HEK293 (cell line): ENCODE results near the gene FLYWCH1.
A peak's percentile ranks its signal among the peaks of the same experiment; 100 is the strongest.

ENCODE experiments used
- GLI2 ChIP-seq: fragments of 450-650 bp; formaldehyde crosslinking; IDR thresholded peaks from 2 replicates; pipeline ENCODE4; 2017; ENCODE audit warnings: missing biosample characterization, missing genetic modification characterization, low read depth, borderline replicate concordance
- GLIS2 ChIP-seq: fragments of 450-650 bp; formaldehyde crosslinking; IDR thresholded peaks from 2 replicates; pipeline ENCODE4 v1.5.1; 2016; ENCODE audit warnings: missing biosample characterization, missing genetic modification characterization
- KLF10 ChIP-seq: fragments of 450-650 bp; IDR thresholded peaks from 2 replicates; pipeline ENCODE4 v1.5.1; 2018; ENCODE audit warnings: missing biosample characterization, mild to moderate bottlenecking, missing genetic modification characterization
- KLF16 ChIP-seq: fragments of 450-650 bp; formaldehyde crosslinking; IDR thresholded peaks from 2 replicates; pipeline ENCODE4 v1.5.1; 2017; ENCODE audit warnings: missing biosample characterization, missing genetic modification characterization
- SP3 ChIP-seq: fragments of 450-650 bp; formaldehyde crosslinking; IDR thresholded peaks from 2 replicates; pipeline ENCODE4 v1.5.1; 2016; ENCODE audit warnings: missing biosample characterization, missing genetic modification characterization
- TCF7L2 ChIP-seq: IDR thresholded peaks from 2 replicates; pipeline ENCODE4 v1.6.1; 2011; ENCODE audit warnings: low read depth, mild to moderate bottlenecking, inconsistent platforms, low read length, moderate library complexity, borderline replicate concordance
- YY1 ChIP-seq: fragments of 450-650 bp; formaldehyde crosslinking; IDR thresholded peaks from 2 replicates; pipeline ENCODE4 v1.5.1; 2018; ENCODE audit warnings: missing biosample characterization, missing genetic modification characterization
- ZBTB17 ChIP-seq: fragments of 450-650 bp; formaldehyde crosslinking; IDR thresholded peaks from 2 replicates; pipeline ENCODE4 v1.5.1; 2016; ENCODE audit warnings: missing biosample characterization, missing genetic modification characterization
- ZBTB21 ChIP-seq: fragments of 450-650 bp; formaldehyde crosslinking; IDR thresholded peaks from 2 replicates; pipeline ENCODE4 v1.5.1; 2017; ENCODE audit warnings: missing biosample characterization, missing genetic modification characterization
- ZBTB48 ChIP-seq: fragments of 450-650 bp; formaldehyde crosslinking; IDR thresholded peaks from 2 replicates; pipeline ENCODE4 v1.5.1; 2016; ENCODE audit warnings: missing biosample characterization, missing genetic modification characterization
- ZBTB7A ChIP-seq: fragments of 450-650 bp; formaldehyde crosslinking; IDR thresholded peaks from 2 replicates; pipeline ENCODE4 v1.5.1; 2016; ENCODE audit warnings: low read depth, missing biosample characterization, missing genetic modification characterization
- ZEB2 ChIP-seq: fragments of 450-650 bp; formaldehyde crosslinking; IDR thresholded peaks from 2 replicates; pipeline ENCODE4 v1.5.1; 2016; ENCODE audit warnings: missing biosample characterization, missing genetic modification characterization
- ZFP3 ChIP-seq: fragments of 450-650 bp; formaldehyde crosslinking; IDR thresholded peaks from 2 replicates; pipeline ENCODE4 v1.5.1; 2016; ENCODE audit warnings: low read depth, missing biosample characterization, missing genetic modification characterization
- ZNF140 ChIP-seq: fragments of 450-650 bp; formaldehyde crosslinking; IDR thresholded peaks from 2 replicates; pipeline ENCODE4 v1.5.1; 2016; ENCODE audit warnings: missing biosample characterization, missing genetic modification characterization
- ZNF155 ChIP-seq: fragments of 450-650 bp; formaldehyde crosslinking; IDR thresholded peaks from 2 replicates; pipeline ENCODE4 v1.5.1; 2016; ENCODE audit warnings: missing biosample characterization, missing genetic modification characterization
- ZNF391 ChIP-seq: fragments of 450-650 bp; formaldehyde crosslinking; IDR thresholded peaks from 2 replicates; pipeline ENCODE4 v1.5.1; 2016; ENCODE audit warnings: low read depth, missing biosample characterization, missing genetic modification characterization, borderline replicate concordance
- ZNF416 ChIP-seq: fragments of 450-650 bp; formaldehyde crosslinking; IDR thresholded peaks from 2 replicates; pipeline ENCODE4 v1.5.1; 2016; ENCODE audit warnings: missing biosample characterization, missing genetic modification characterization
- ZNF501 ChIP-seq: fragments of 450-650 bp; formaldehyde crosslinking; IDR thresholded peaks from 2 replicates; pipeline ENCODE4 v1.5.1; 2016; ENCODE audit warnings: missing biosample characterization, missing genetic modification characterization
- ZNF548 ChIP-seq: fragments of 450-650 bp; formaldehyde crosslinking; IDR thresholded peaks from 2 replicates; pipeline ENCODE4 v1.5.1; 2016; ENCODE audit warnings: missing biosample characterization, missing genetic modification characterization
- ZNF560 ChIP-seq: fragments of 450-650 bp; formaldehyde crosslinking; IDR thresholded peaks from 2 replicates; pipeline ENCODE4 v1.5.1; 2017; ENCODE audit warnings: missing biosample characterization, missing genetic modification characterization, borderline replicate concordance
- ZNF626 ChIP-seq: fragments of 450-650 bp; sonication (Bioruptor Pico); formaldehyde crosslinking; IDR thresholded peaks from 2 replicates; pipeline ENCODE4 v1.5.1; 2018; ENCODE audit warnings: missing biosample characterization, missing genetic modification characterization, inconsistent platforms
- ZNF785 ChIP-seq: fragments of 450-650 bp; formaldehyde crosslinking; IDR thresholded peaks from 2 replicates; pipeline ENCODE4 v1.5.1; 2016; ENCODE audit warnings: missing biosample characterization, missing genetic modification characterization
- ZNF837 ChIP-seq: fragments of 450-650 bp; formaldehyde crosslinking; IDR thresholded peaks from 2 replicates; pipeline ENCODE4 v1.5.1; 2016; ENCODE audit warnings: missing biosample characterization, missing genetic modification characterization
- ZSCAN23 ChIP-seq: fragments of 450-650 bp; formaldehyde crosslinking; IDR thresholded peaks from 2 replicates; pipeline ENCODE4 v1.5.1; 2016; ENCODE audit warnings: missing biosample characterization, missing genetic modification characterization
- TF ChIP-seq, protein P1 (sequence below): IDR thresholded peaks from 2 replicates; pipeline ENCODE4 v1.6.1; 2011; ENCODE audit warnings: mild to moderate bottlenecking, low read depth, low read length, borderline replicate concordance
- TF ChIP-seq, protein P2 (sequence below): fragments of 450-650 bp; formaldehyde crosslinking; IDR thresholded peaks from 2 replicates; pipeline ENCODE4 v1.5.1; 2016; ENCODE audit warnings: missing biosample characterization, missing genetic modification characterization
- TF ChIP-seq, protein P3 (sequence below): fragments of 450-650 bp; formaldehyde crosslinking; IDR thresholded peaks from 2 replicates; pipeline ENCODE4 v1.5.1; 2017; ENCODE audit warnings: missing biosample characterization, missing genetic modification characterization
- TF ChIP-seq, protein P4 (sequence below): fragments of 450-650 bp; formaldehyde crosslinking; IDR thresholded peaks from 2 replicates; pipeline ENCODE4 v1.5.1; 2016; ENCODE audit warnings: missing biosample characterization, missing genetic modification characterization
- TF ChIP-seq, protein P5 (sequence below): fragments of 450-650 bp; formaldehyde crosslinking; IDR thresholded peaks from 2 replicates; pipeline ENCODE4 v1.5.1; 2016; ENCODE audit warnings: missing biosample characterization, missing genetic modification characterization, borderline replicate concordance
- TF ChIP-seq, protein P6 (sequence below): fragments of 450-650 bp; formaldehyde crosslinking; IDR thresholded peaks from 2 replicates; pipeline ENCODE4 v1.5.1; 2016; ENCODE audit warnings: missing biosample characterization, missing genetic modification characterization
- TF ChIP-seq, protein P7 (sequence below): fragments of 450-650 bp; formaldehyde crosslinking; IDR thresholded peaks from 2 replicates; pipeline ENCODE4 v1.5.1; 2016; ENCODE audit warnings: missing biosample characterization, missing genetic modification characterization

The FLYWCH1 gene

DNA sequence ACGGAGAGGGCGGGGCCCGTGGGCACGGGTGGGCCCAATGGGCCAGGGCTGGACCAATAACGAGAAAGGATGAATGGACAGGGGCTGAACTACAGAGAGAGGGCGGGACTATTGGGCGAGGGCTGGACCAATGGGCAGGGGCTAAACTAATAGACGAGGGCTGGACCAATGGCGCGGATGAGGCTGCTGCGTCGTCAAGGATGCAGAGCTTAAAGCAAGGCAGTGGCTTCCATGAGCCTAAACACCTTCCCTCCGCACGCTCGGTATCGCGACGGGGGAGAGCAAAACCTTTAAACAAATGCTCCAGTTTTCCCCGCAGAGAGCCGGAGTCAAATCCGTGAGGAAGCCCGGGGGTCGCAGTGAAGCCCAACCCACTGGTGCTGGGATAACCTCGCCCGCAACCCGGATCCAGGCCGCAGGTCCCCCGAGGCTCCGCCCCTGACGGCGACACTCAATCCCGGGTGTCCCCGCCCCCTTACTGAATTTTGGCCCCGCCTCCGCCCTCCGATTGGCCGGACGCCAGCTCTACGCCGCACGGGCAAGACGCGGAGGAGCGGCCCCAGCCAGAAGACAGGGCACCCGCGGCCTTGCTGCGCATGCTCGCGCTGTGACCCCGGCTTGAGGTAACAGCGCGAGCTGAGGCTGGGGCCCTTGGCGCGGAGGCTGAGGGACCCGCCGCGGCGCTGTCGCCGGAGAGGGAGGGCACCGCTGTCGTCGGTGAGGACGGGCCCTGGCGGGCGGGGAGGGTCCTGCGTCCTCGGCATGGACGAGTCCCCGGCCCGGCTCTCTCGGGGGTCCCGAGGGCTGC, 28.9 kb upstream of the FLYWCH1 start, which contains the start of gene FLYWCH2 (continued):
- TF ChIP-seq, protein P1, sequence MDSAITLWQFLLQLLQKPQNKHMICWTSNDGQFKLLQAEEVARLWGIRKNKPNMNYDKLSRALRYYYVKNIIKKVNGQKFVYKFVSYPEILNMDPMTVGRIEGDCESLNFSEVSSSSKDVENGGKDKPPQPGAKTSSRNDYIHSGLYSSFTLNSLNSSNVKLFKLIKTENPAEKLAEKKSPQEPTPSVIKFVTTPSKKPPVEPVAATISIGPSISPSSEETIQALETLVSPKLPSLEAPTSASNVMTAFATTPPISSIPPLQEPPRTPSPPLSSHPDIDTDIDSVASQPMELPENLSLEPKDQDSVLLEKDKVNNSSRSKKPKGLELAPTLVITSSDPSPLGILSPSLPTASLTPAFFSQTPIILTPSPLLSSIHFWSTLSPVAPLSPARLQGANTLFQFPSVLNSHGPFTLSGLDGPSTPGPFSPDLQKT, result no peak
- TF ChIP-seq ZNF140 (tag by site-specific recombination) (no peak), ZSCAN23 (tag by site-specific recombination) (no peak), ZNF837 (tag by site-specific recombination) (no peak), ZNF626 (no peak), ZNF416 (tag by site-specific recombination) (no peak), ZNF391 (tag by site-specific recombination) (no peak), ZNF501 (tag by site-specific recombination) (peak; percentile 90; the same call in 1 of the 2 replicates), ZFP3 (tag by site-specific recombination) (no peak), ZNF155 (tag by site-specific recombination) (no peak), ZBTB48 (peak; percentile 97; the same call in 1 of the 2 replicates), ZNF560 (tag by site-specific recombination) (no peak), ZNF548 (tag by site-specific recombination) (no peak), YY1 (tag by site-specific recombination) (no peak), TCF7L2 (no peak), ZNF785 (tag by site-specific recombination) (no peak), ZBTB7A (tag by site-specific recombination) (peak; percentile 79; the same call in 1 of the 2 replicates), SP3 (tag by site-specific recombination) (peak; percentile 87), GLI2 (tag by site-specific recombination) (no peak), ZBTB17 (no peak), KLF16 (0 out of 2 replicates have a peak, but pooled peaks have one; percentile 4), ZBTB21 (tag by site-specific recombination) (no peak), GLIS2 (no peak), ZEB2 (no peak), KLF10 (0 out of 2 replicates have a peak, but pooled peaks have one; percentile 10)
- TF ChIP-seq, protein P2, sequence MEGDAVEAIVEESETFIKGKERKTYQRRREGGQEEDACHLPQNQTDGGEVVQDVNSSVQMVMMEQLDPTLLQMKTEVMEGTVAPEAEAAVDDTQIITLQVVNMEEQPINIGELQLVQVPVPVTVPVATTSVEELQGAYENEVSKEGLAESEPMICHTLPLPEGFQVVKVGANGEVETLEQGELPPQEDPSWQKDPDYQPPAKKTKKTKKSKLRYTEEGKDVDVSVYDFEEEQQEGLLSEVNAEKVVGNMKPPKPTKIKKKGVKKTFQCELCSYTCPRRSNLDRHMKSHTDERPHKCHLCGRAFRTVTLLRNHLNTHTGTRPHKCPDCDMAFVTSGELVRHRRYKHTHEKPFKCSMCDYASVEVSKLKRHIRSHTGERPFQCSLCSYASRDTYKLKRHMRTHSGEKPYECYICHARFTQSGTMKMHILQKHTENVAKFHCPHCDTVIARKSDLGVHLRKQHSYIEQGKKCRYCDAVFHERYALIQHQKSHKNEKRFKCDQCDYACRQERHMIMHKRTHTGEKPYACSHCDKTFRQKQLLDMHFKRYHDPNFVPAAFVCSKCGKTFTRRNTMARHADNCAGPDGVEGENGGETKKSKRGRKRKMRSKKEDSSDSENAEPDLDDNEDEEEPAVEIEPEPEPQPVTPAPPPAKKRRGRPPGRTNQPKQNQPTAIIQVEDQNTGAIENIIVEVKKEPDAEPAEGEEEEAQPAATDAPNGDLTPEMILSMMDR (tag by site-specific recombination), result peak; percentile 94
- TF ChIP-seq, protein P3, sequence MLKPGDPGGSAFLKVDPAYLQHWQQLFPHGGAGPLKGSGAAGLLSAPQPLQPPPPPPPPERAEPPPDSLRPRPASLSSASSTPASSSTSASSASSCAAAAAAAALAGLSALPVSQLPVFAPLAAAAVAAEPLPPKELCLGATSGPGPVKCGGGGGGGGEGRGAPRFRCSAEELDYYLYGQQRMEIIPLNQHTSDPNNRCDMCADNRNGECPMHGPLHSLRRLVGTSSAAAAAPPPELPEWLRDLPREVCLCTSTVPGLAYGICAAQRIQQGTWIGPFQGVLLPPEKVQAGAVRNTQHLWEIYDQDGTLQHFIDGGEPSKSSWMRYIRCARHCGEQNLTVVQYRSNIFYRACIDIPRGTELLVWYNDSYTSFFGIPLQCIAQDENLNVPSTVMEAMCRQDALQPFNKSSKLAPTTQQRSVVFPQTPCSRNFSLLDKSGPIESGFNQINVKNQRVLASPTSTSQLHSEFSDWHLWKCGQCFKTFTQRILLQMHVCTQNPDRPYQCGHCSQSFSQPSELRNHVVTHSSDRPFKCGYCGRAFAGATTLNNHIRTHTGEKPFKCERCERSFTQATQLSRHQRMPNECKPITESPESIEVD, result no peak
- TF ChIP-seq, protein P4, sequence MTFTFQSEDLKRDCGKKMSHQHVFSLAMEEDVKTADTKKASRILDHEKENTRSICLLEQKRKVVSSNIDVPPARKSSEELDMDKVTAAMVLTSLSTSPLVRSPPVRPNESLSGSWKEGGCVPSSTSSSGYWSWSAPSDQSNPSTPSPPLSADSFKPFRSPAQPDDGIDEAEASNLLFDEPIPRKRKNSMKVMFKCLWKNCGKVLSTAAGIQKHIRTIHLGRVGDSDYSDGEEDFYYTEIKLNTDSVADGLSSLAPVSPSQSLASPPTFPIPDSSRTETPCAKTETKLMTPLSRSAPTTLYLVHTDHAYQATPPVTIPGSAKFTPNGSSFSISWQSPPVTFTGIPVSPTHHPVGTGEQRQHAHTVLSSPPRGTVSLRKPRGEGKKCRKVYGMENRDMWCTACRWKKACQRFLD (tag by site-specific recombination), result no peak
- TF ChIP-seq, protein P5, sequence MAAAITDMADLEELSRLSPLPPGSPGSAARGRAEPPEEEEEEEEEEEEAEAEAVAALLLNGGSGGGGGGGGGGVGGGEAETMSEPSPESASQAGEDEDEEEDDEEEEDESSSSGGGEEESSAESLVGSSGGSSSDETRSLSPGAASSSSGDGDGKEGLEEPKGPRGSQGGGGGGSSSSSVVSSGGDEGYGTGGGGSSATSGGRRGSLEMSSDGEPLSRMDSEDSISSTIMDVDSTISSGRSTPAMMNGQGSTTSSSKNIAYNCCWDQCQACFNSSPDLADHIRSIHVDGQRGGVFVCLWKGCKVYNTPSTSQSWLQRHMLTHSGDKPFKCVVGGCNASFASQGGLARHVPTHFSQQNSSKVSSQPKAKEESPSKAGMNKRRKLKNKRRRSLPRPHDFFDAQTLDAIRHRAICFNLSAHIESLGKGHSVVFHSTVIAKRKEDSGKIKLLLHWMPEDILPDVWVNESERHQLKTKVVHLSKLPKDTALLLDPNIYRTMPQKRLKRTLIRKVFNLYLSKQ (tag by site-specific recombination), result no peak
- TF ChIP-seq, protein P6, sequence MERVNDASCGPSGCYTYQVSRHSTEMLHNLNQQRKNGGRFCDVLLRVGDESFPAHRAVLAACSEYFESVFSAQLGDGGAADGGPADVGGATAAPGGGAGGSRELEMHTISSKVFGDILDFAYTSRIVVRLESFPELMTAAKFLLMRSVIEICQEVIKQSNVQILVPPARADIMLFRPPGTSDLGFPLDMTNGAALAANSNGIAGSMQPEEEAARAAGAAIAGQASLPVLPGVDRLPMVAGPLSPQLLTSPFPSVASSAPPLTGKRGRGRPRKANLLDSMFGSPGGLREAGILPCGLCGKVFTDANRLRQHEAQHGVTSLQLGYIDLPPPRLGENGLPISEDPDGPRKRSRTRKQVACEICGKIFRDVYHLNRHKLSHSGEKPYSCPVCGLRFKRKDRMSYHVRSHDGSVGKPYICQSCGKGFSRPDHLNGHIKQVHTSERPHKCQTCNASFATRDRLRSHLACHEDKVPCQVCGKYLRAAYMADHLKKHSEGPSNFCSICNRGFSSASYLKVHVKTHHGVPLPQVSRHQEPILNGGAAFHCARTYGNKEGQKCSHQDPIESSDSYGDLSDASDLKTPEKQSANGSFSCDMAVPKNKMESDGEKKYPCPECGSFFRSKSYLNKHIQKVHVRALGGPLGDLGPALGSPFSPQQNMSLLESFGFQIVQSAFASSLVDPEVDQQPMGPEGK (tag by site-specific recombination), result peak; percentile 72; the same call in 1 of the 2 replicates
- TF ChIP-seq, protein P7, sequence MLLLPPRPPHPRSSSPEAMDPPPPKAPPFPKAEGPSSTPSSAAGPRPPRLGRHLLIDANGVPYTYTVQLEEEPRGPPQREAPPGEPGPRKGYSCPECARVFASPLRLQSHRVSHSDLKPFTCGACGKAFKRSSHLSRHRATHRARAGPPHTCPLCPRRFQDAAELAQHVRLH (tag by site-specific recombination), result no peak
